ENCODE results near the gene SLC25A3. TPM values are rescaled to one million over a fixed set of nuclear protein-coding genes. Genes with fewer than 3 reads are reported as not detected.

Gene SLC25A3
- total RNA-seq, 1 donor from 2014 or later, result 508 TPM

GRCh38 chr12:98578392-98578791, 15.1 kb upstream of the SLC25A3 start:
- H3K27me3 Mint-ChIP-seq, result peaks cover 1% of the 10 kb centered on the region
- CTCF ChIA-PET, result interaction anchor here (1.9 kb wide), 1 partner anchor 12 kb away, joined by 8 read pairs; no protein-coding TSS in a partner anchor
- ATAC-seq (ENCODE audit: low read depth), result no peak
- H3K27ac Mint-ChIP-seq, result no peak overlapping the region
- no peak overlapping the region for H3K4me3 Mint-ChIP-seq
- H3K36me3 Mint-ChIP-seq (ENCODE audit: low read depth), result no peaks in the 10 kb centered on the region
- POLR2A ChIA-PET, result interaction anchor here (0.6 kb wide), 1 partner anchor 15 kb away, joined by 4 read pairs; no protein-coding TSS in a partner anchor
- DNase-seq, result no peak
- H3K9me3 Mint-ChIP-seq, result peaks cover 2% of the 10 kb centered on the region
- intact Hi-C loops (cut with micrococcal nuclease), result no loop called here
- no peaks in the 10 kb centered on the region for H3K4me1 Mint-ChIP-seq
- TF ChIP-seq CTCF (IDR thresholded peaks at IDR 0.05), result no peak

DNA sequence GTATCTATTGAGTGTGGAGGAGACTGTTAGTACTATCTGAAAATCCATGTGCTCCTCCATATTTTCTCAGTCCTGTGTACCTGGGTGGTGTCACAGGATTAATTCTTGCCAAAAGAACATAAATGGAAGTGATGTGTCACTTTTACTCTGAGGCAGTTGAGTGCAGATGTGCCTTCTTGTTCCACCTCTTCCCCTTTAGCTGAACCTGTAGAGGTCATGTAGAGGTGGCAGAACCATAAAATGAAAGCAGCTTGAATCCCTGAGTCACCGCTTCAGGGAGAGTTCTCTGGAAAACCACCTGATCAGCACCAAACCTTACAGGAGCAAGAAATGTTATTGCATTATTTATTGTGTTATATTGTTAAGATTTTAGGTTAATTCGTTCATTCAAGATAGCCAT, 14.7 kb upstream of the SLC25A3 start:
- ATAC-seq (ENCODE audit: low read depth) (no peak), DNase-seq (no peak)
- CTCF ChIA-PET, result interaction anchor here (1.9 kb wide), 1 partner anchor 12 kb away, joined by 8 read pairs; no protein-coding TSS in a partner anchor
- Mint-ChIP-seq H3K4me3 (no peak overlapping the region), H3K27me3 (peaks cover 1% of the 10 kb centered on the region), H3K36me3 (ENCODE audit: low read depth) (no peaks in the 10 kb centered on the region), H3K27ac (no peak overlapping the region), H3K4me1 (no peaks in the 10 kb centered on the region), H3K9me3 (peaks cover 2% of the 10 kb centered on the region)
- no peak for TF ChIP-seq CTCF (IDR thresholded peaks at IDR 0.05)
- intact Hi-C loops (cut with micrococcal nuclease), result no loop called here
- POLR2A ChIA-PET, result interaction anchor here (0.6 kb wide), 1 partner anchor 14 kb away, joined by 4 read pairs; no protein-coding TSS in a partner anchor

GRCh38 chr12:98579347-98579746, 14.1 kb upstream of the SLC25A3 start:
- no peak overlapping the region for H3K27ac Mint-ChIP-seq
- no peaks in the 10 kb centered on the region for H3K36me3 Mint-ChIP-seq (ENCODE audit: low read depth)
- ATAC-seq (ENCODE audit: low read depth) (no peak), DNase-seq (no peak)
- ChIA-PET POLR2A (no interaction called here), CTCF (interaction anchor here (1.9 kb wide), 1 partner anchor 13 kb away, joined by 8 read pairs; no protein-coding TSS in a partner anchor)
- H3K27me3 Mint-ChIP-seq, result peaks cover 1% of the 10 kb centered on the region
- peaks cover 2% of the 10 kb centered on the region for H3K9me3 Mint-ChIP-seq
- no peaks in the 10 kb centered on the region for H3K4me1 Mint-ChIP-seq
- H3K4me3 Mint-ChIP-seq, result no peak overlapping the region
- intact Hi-C loops (cut with micrococcal nuclease), result no loop called here
- no peak for TF ChIP-seq CTCF (IDR thresholded peaks at IDR 0.05)

GRCh38 chr12:98579835-98580234, 13.7 kb upstream of the SLC25A3 start:
- no peak for TF ChIP-seq CTCF (IDR thresholded peaks at IDR 0.05)
- POLR2A ChIA-PET, result no interaction called here
- ATAC-seq (ENCODE audit: low read depth), result no peak
- Mint-ChIP-seq H3K4me1 (no peaks in the 10 kb centered on the region), H3K27me3 (peaks cover 1% of the 10 kb centered on the region), H3K36me3 (ENCODE audit: low read depth) (no peaks in the 10 kb centered on the region), H3K27ac (no peak overlapping the region), H3K4me3 (no peak overlapping the region), H3K9me3 (peaks cover 2% of the 10 kb centered on the region)
- CTCF ChIA-PET, result interaction anchor here (1.9 kb wide), 1 partner anchor 13 kb away, joined by 8 read pairs; no protein-coding TSS in a partner anchor
- no peak for DNase-seq
- intact Hi-C loops (cut with micrococcal nuclease), result no loop called here

DNA sequence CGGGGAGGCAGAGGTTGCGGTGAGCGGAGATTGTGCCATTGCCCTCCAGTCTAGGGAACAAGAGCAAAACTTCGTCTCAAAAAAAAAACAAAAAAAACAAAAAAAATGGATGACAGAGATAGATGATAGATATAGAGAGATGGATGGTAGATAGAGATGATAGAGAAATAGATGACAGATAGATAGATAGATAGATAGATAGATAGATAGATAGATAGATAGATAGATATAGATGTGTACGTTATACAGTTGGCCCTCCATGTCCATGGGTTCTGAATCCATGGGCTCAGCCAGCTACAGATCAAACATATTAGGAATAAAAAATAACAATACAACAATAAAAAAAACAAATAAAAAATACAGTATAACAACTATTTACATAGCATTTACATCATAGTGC, 12.8 kb upstream of the SLC25A3 start:
- Mint-ChIP-seq H3K36me3 (ENCODE audit: low read depth) (no peaks in the 10 kb centered on the region), H3K27ac (no peak overlapping the region), H3K27me3 (peaks cover 1% of the 10 kb centered on the region), H3K4me3 (no peak overlapping the region), H3K4me1 (no peaks in the 10 kb centered on the region), H3K9me3 (peaks cover 2% of the 10 kb centered on the region)
- ATAC-seq (ENCODE audit: low read depth) (no peak), DNase-seq (no peak)
- TF ChIP-seq CTCF (IDR thresholded peaks at IDR 0.05), result no peak
- ChIA-PET POLR2A (no interaction called here), CTCF (no interaction called here)
- intact Hi-C loops (cut with micrococcal nuclease), result no loop called here

All from activated B cell treated with CpG ODN at 0.5 μM for 24 hours (primary cell).